SKM-1 (cell line): ENCODE data around the gene GATAD2B.
A peak's percentile ranks its signal among the peaks of the same experiment; 100 is the strongest.
"Not testable (repeated sequence)": the region's sequence is repeated elsewhere in the genome, so short reads cannot be mapped to it uniquely, and the experiment has no call there.

Experiments used
- DNase-seq: peaks from one replicate; lab custom pipeline; 2025; ENCODE audit not compliant: unreplicated experiment; lab: John Stamatoyannopoulos, UW

Gene GATAD2B

DNA sequence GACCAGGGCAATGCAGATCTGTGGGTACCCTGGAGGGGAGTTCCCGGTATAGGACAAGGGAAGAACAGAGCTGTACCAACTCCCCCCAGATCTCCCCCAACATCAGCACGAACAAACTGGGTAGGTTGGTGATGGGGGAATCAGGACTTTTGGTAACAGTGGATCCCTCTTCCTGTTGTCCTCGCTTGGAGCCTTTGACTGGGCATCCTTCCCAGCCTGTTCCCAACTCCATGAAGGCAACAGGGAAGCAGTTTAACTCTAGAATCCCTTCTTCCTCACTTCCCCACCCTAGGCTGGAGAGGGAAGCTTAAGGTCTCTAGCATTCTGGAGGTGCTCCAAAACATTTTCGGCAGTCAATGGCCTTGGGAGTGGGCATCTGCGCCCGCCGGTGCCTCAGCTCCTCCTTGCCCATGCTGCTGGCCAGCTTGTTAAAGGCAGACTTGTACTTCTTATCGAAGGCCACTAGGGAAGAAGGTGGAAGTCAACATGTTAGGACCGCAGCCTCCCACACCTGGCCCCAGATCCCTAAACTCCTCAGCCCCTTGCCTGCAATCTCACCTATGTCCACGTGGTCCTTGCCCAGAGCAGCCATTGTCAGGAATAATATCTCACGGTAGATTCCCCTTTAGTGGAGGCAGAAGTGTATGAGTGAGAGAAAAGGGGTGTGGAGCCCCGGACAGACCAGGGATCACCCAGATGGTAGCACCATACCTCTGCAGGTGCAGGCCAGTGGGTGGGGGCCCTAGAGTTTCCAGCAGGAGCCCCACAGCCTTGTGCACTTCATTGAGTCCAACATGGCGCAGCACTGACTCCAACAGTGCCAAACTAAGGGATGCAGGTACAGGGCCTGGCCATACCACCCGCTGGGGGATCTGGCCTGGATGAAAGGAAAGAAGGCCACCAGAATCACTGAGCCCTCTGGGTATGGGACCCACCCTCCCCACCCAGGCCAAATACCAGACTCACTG is 7.5 kb upstream of the GATAD2B start:
- no peak for DNase-seq

- no peak for DNase-seq
These were observed 6.7 kb upstream of the GATAD2B start for GRCh38 chr1:153929426-153929825.

GRCh38 chr1:153928791-153929341 is 6.1 kb upstream of the GATAD2B start:
- DNase-seq: no peak

DNA sequence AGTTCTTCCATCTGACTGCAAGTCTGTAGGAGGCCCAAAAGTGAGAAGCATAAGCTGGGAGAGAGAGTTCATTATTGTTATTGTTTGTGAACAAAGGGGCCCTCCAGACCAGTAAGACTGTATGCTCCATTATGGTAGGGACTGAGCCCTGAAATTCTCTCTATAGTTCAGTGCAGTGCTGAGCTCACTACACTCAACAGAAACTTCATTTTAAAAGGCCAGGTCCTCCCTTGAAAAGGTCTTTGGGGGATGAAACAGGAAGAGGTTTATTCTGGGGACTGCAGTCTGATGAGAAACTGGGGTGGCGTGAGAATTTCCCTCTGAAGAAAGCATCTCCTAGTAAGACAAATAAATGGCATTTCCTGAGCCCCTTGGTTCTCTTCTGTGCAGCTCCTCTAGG is 5.5 kb upstream of the GATAD2B start:
- no peak for DNase-seq

- DNase-seq: no peak
These were observed 3.6 kb upstream of the GATAD2B start for GRCh38 chr1:153926405-153926804.

- peak; percentile 87 for DNase-seq
These were observed 448 bp downstream of the GATAD2B start for GRCh38 chr1:153922076-153922971.

DNA sequence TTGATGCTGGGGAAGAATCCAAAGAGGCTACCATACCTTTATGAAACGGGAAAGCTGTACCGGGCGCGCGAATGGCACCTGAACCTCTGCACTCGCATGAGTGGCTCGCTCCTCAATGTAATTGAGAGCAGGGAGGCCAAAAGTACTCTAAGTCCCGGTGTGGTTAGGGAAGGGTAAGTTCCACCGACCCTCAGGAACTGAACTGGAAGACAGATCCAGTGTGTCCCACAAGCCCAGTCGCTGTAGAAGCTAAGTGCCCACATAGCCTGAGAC is 1.0 kb downstream of the GATAD2B start:
- DNase-seq: no peak

- DNase-seq: no peak
These were observed 1.5 kb downstream of the GATAD2B start for GRCh38 chr1:153921080-153921802.

DNA sequence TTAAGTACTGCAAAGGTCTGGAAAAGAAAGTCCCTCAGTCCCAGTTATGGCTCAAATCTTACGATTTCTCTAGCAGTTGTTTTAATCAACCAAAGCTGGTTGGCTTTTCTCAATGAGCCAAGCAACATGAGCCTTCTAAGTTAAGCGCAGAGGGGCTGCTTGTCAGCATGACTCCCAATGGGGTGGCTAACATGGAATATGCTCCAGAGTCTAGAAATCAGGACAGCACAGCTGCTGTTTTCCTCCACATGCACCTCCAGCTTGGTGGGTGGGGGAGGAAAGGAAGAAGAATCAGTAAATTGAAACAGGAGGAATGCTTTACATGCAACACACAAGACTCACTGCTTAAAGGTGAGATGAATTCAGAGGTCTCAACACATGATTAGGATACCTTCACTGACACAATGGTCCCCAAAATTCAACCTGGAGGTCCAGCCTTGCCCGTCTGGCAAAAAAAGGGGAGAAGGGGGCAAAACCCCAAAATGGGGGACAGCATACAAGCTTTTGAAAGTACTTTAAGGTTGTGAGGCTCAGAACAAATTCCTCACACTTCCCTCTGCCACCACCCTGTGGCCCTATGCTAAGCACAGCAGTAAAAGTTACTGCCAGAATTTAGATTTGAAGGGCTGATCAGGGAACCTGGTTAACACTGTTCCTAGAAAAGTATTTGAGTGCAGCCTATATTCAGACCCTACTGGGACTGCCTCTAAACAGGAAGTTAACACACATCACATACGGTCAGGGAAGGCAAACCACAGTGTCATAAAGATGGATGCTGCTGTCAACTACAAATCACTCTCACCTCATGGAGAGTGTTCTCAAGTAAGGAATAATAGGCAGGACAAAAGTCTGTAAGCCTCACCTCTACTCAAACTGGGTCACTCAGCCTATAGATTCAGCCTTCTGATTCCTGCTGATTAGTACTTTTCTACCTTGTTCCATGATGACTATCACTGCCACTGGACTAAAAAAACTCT is 2.6 kb downstream of the GATAD2B start:
- DNase-seq: no peak

DNA sequence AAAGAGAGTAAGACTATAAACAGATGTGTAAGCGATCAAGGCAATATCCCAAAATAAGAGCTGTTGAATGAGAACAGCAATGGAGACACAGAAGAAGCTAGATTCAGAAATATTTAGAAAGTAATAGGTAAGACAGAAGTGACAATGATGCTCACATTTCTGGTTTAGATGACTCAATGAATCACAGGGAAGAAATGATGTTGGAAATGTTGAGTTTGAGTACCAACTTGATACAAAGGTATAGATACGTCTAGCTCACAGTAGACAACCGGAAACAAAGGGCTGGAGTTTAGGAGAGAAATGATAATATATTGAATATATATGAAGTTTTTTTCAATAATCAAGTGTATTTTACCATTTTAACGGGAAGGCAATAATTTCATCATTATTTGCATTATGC is 6.5 kb downstream of the GATAD2B start:
- no peak for DNase-seq

DNA sequence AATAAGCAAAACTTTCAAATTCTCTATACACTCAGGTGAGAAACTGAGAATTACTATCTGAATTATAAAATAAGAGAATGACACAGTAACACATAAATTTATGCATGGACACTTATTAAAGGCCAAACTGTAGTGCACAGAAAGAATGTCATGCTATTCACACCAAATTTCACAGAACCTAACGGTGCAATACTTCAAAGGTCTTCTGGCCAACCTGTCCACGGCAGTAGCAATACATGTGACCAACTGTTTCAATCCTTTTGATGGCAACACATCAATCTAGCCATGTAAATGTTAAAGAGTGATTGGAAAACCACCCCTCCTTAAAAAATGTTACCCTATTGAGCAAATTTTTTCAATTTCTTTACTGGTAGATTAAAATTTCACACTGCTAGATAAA is 10.4 kb downstream of the GATAD2B start:
- DNase-seq: no peak

DNA sequence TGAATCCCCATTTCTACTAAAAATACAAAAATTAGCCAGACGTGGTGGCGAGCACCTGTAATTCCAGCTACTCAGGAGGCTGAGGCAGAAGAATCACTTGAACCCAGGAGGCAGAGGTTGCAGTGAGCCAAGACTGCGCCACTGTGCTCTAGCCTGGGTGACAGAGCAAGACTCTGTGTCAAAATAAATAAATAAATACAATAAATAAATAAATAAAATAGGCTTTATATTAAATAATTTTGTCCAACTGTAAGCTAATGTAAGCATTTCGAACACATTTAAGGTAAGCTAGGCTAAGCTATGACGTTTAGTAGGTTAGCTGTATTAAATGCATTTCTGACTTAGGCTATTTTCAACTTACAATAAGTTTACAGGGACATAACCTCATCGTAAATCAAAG is 12.2 kb downstream of the GATAD2B start:
- DNase-seq: not testable (repeated sequence)

DNA sequence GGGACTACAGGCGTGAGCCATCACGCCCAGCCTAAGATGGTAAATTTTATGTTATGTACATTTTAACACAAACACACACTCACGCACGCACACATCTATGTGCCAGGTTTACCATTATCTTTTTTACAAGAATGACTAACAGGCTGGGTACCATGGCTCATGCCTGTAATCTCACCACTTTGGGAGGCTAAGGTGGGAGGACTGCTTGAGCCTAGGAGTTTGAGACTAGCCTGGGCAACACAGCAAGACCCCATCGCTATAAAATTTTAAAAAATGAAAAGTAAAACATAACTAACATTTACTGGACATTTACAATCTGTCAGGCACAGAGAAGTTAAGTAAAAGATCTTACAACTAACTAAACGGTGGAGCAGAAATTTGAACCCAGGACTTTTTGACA is 14.7 kb downstream of the GATAD2B start:
- DNase-seq: no peak

DNA sequence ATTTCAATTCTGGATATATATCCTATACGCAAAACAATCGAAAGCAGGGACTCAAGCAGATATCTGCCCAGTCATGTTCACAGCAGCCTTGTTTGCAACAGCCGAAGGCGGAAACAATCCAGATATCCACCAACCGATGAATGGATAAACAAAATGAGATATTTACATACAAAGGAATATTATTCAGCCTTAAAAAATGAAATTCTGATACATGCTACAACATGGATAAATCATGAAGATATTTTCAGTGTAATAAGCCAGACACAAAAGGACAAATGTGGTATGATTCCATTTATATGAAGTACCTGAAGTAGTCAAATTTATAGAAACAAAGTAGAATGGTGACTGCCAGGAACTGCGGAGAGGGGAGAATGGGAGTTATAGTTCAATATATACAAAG is 15.6 kb downstream of the GATAD2B start:
- DNase-seq: no peak

DNA sequence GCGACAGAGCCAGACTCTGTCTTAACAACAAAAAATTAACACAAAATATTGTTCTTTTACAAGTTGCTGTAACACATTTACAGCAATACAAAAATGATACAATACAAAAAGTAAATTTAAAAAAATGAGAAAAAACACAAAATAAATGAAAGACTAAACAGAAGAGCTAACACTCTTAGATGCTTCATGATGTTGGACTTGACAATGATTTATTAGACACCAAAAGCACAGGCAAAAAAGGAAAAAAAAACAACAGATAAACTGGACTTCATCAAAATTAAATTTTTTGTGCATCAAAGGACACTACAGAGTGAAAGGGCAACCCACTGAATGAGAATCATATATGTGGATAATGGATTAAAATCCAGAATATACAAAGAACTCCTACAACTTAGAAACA is 16.4 kb downstream of the GATAD2B start:
- DNase-seq: no peak

DNA sequence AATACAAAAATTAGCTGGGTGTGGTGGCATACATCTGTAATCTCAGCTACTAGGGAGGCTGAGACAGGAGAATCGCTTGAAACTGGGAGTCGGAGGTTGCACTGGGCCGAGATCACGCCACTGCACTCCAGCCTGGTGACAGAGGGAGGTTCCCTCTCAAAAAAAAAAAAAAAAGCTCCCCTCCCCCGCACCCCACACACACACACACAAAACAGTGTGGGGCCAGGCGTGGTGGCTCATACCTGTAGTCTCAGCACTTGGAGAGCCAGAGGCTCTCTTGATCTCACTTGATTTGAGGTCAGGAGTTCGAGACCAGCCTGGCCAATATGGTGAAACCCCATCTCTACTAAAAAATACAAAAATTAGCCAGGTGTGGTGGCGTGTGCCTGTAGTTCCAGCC is 16.9 kb downstream of the GATAD2B start:
- DNase-seq: not testable (repeated sequence)

DNA sequence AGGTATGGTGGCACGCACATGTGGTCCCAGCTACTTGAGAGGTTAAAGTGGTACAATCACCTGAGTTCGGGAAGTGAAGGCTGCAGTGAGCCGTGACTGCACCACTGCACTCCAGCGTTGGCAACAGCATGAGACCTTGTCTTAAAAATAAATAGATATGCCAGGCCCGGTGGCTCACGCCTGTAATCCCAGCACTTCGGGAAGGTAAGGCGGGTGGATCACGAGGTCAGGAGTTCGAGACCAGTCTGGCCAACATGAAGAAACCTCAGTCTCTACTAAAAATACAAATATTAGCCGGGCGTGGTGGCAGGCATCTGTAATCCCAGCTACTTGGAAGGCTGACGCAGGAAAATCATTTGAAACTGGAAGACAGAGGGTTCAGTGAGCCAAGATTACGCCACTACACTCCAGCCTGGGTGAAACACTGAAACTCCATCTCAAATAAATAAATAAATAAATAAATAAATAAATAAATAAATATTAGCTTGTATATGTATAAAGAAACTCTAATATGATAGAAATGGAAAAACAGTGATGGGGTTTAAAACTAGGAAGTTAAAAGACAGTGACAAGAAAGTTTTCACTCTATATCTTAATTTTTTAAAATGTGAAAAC is 18.8 kb downstream of the GATAD2B start:
- no peak for DNase-seq

DNA sequence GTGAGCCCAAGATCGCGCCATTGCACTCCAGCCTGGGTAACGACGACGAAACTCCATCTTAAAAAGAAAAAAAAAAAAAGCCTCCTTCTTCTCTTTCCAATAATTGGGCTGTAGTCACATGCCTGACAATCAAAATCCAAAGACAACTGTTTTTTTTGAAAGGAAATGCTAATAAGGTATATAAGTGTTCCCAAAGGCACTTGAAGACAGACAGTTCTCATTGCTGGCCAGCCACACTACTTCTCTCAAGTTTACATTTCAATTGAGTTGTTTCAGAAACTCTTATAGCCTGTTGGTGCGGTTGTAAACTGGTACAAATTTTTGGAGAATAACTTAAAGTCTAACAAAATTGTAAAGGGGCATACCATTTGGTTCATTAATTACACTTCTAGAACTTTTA is 23.3 kb downstream of the GATAD2B start:
- DNase-seq: no peak

DNA sequence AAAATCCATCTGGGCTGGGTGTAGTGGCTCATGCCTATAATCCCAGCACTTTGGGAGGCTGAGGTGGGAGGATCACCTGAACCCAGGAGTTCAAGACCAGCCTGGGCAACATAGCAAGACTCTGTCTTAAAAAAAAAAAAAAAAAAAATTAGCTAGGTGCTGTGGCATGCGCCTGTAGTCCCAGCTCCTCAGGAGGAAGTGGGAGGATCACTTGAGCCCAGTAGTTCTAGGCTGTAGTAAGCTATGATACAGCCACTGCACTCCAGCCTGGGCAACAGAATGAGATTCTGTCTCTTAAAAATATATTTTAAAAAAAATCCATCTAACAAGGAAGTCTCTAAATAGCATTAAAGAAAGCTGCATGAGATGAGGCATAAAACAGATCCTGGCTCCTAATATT is 26.9 kb downstream of the GATAD2B start:
- not testable (repeated sequence) for DNase-seq

DNA sequence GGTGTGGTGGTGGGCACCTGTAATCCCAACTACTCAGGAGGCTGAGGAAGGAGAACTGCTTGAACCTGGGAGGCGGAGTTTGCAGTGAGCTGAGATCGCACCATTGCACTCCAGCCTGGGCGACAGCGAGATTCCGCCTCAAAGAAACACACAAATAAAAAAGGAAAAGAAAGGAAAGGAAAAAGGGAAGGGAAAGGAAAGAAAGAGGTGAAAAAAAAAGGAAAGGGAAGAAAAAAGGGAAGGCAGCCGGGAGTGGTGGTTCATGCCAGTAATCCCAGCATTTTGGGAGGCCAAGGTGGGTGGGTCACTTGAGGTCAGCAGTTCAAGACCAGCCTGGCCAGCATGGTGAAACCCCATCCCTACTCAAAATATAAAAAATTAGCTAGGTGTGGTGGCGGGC is 31.7 kb downstream of the GATAD2B start:
- not testable (repeated sequence) for DNase-seq
